K562 (cell line): ENCODE data around the gene PPP2R5A. TPM values are rescaled to one million over a fixed set of nuclear protein-coding genes. Genes with fewer than 3 reads are reported as not detected.

Source experiments
- ARID4B ChIP-seq: sonication (generic); formaldehyde crosslinking; IDR thresholded peaks from 2 replicates; pipeline ENCODE4 v1.8.0; 2022; ENCODE audit warnings: mild to moderate bottlenecking, missing genetic modification reagents
- CBX3 ChIP-seq, 2 experiments: IDR thresholded peaks; 1 replicate in 1 of 2; 2 replicates in 1 of 2; pipeline ENCODE4 v1.6.1; 2012; ENCODE audit warnings: inconsistent platforms in 2 of 2, low read length in 2 of 2, borderline replicate concordance in 1 of 2, control low read depth in 1 of 2
- CHD4 ChIP-seq: fragments of 200-600 bp; sonication (generic); IDR thresholded peaks from 3 replicates; pipeline ENCODE4 v1.6.1; 2012; ENCODE audit warnings: low read depth, mild to moderate bottlenecking, mixed read lengths, low read length, inconsistent platforms; ENCODE audit not compliant: insufficient read depth, insufficient replicate concordance, poor library complexity, severe bottlenecking
- CXXC5 ChIP-seq: fragments of 250-450 bp; sonication (Bioruptor Pico); IDR thresholded peaks from 2 replicates; pipeline ENCODE4 v1.8.0; 2022; ENCODE audit warnings: inconsistent platforms, mild to moderate bottlenecking, moderate library complexity
- DACH1 ChIP-seq: fragments of 450-650 bp; IDR thresholded peaks from 2 replicates; pipeline ENCODE4 v1.6.1; 2018; ENCODE audit not compliant: partially characterized antibody
- JUND ChIP-seq, 2 experiments: IDR thresholded peaks; 2 replicates in 1 of 2; 3 replicates in 1 of 2; pipeline ENCODE4 v1.6.1; 2011; ENCODE audit warnings: borderline replicate concordance in 2 of 2, low read depth in 2 of 2, low read length in 2 of 2, improper control_type of control experiment in 1 of 2, missing biosample characterization in 1 of 2, missing genetic modification characterization in 1 of 2, missing genetic modification reagents in 1 of 2
- KDM1A ChIP-seq, 2 experiments: fragments of 450-650 bp; IDR thresholded peaks; 2 replicates each; pipeline ENCODE4 v1.6.1; 2016; ENCODE audit warnings: mild to moderate bottlenecking in 2 of 2
- L3MBTL2 ChIP-seq: fragments of 450-650 bp; IDR thresholded peaks from 2 replicates; pipeline ENCODE4 v1.6.1; 2016; ENCODE audit warnings: mild to moderate bottlenecking, moderate library complexity
- RCOR1 ChIP-seq, 2 experiments: IDR thresholded peaks; 2 replicates each; pipeline ENCODE4 v1.6.1; 2012; ENCODE audit warnings: low read depth in 2 of 2, low read length in 2 of 2, borderline replicate concordance in 1 of 2, improper control_type of control experiment in 1 of 2
- ZBTB1 ChIP-seq: sonication (generic); formaldehyde crosslinking; IDR thresholded peaks from 2 replicates; pipeline ENCODE4 v1.8.1; 2023; ENCODE audit warnings: missing genetic modification reagents, low read depth, mild to moderate bottlenecking, borderline replicate concordance
- ZNF165 ChIP-seq: fragments of 250-450 bp; sonication (Bioruptor Pico); IDR thresholded peaks from 2 replicates; pipeline ENCODE4 v1.4.0; 2020; ENCODE audit warnings: borderline replicate concordance
- polyA plus RNA-seq, 8 experiments: library from polyadenylated mRNA; depleted of rRNA in 4 of 8; stranded (reverse) in 5 of 8; unstranded in 3 of 8; fragments of >200 nt; fragmentation: Nextera tagmentation in 2 of 8; fragmentation: Illumina TruSeq in 1 of 8; extraction: Ambion mirVana in 2 of 8; extraction: Trizol in 1 of 8; gene quantifications; 2 replicates each; pipeline versions ENCODE4 v1.2.1 to v1.2.3, GENCODE V29; 2011 to 2014; ENCODE audit warnings: inconsistent platforms in 1 of 8, missing spikeins in 1 of 8
- total RNA-seq, 7 experiments: library from RNA; depleted of rRNA in 6 of 7; stranded (reverse); fragments of >200 nt in 6 of 7; fragmentation: Illumina TruSeq in 2 of 7; extraction: Trizol in 2 of 7; gene quantifications; 2 replicates each; pipeline versions ENCODE4 v1.2.1 to v1.2.3, GENCODE V29; 2011 to 2021; ENCODE audit warnings: low replicate concordance in 1 of 7
- TF ChIP-seq, protein P1 (sequence below), 2 experiments: fragments of 450-650 bp; formaldehyde crosslinking in 1 of 2; IDR thresholded peaks; 2 replicates each; pipeline versions ENCODE4 v1.4.0 to v1.6.1; 2014 to 2020; ENCODE audit warnings: mild to moderate bottlenecking in 2 of 2, borderline replicate concordance in 1 of 2, low read depth in 1 of 2

Gene PPP2R5A
- total and polyA plus RNA-seq, 9 of the 15 experiments (the other 6 are each of a cell fraction or from before 2014, with no cell fraction given): 26.9 to 106 (median 64.3) TPM

DNA sequence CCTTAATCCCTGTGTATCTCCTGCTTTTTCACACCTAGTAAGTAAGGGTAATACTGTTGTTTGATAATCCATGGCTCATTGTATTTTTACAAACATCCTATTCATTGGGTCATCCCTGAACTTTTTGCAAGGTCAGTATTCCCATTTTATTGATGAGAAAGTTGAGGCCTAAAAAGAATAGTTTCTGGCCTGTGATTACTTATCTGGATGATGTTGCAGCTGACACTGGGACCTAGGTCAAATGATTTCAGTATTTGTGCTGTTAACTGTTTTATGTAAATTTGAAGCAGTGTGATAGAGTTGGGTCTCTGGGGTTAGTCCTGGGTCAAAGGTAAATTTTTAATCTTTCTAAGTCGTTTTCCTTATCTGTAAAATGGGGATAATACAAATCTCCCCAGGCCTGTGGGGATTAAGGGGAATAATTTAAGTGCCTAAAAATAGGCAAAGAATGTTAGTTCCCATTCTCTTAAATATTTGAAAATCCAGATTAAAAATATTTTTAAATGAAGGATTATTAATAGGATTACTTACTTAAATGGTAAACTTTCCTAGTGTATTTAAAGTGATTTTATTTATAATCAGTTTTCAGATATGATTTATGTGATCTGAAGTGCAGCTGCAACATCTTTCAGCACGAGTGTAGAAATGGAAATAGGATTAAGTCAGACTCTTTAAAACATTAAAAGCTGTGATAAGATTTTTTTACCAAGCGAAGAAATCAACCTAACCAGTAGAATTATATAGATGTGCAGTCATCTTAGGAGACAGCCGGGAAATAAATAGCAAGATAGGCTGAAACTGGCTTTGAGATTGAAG is 4.3 kb downstream of the PPP2R5A start (continued):
- TF ChIP-seq ZNF165 (CRISPR knock-in tag) (no peak), DACH1 (peak; percentile 27), L3MBTL2 (no peak), JUND (IDR thresholded peaks at IDR 0.05; ENCODE audit: borderline replicate concordance, low read depth, low read length) (no peak), JUND (tag; IDR thresholded peaks at IDR 0.05; ENCODE audit: borderline replicate concordance, low read depth, low read length) (0 out of 3 replicates have a peak, but pooled peaks have one; percentile 27), CBX3 (IDR thresholded peaks at IDR 0.05; ENCODE audit: borderline replicate concordance in 1 of 2, low read length in 2 of 2) (0 out of 3 replicates have a peak, but pooled peaks of 1 of the 2 experiments have one; percentile 19), ARID4B (CRISPR knock-in tag) (no peak), ZBTB1 (CRISPR knock-in tag) (no peak), KDM1A (IDR thresholded peaks at IDR 0.05) (peak; percentile 89 to 95), CXXC5 (CRISPR knock-in tag) (peak; percentile 19; the same call in 1 of the 2 replicates), CHD4 (peak; percentile 94), RCOR1 (IDR thresholded peaks at IDR 0.05; ENCODE audit: borderline replicate concordance in 1 of 2, low read depth in 2 of 2, low read length in 2 of 2) (peak in 1 of 2 experiments; percentile 75; a peak in 2 of 4 replicates)
- TF ChIP-seq, protein P1, sequence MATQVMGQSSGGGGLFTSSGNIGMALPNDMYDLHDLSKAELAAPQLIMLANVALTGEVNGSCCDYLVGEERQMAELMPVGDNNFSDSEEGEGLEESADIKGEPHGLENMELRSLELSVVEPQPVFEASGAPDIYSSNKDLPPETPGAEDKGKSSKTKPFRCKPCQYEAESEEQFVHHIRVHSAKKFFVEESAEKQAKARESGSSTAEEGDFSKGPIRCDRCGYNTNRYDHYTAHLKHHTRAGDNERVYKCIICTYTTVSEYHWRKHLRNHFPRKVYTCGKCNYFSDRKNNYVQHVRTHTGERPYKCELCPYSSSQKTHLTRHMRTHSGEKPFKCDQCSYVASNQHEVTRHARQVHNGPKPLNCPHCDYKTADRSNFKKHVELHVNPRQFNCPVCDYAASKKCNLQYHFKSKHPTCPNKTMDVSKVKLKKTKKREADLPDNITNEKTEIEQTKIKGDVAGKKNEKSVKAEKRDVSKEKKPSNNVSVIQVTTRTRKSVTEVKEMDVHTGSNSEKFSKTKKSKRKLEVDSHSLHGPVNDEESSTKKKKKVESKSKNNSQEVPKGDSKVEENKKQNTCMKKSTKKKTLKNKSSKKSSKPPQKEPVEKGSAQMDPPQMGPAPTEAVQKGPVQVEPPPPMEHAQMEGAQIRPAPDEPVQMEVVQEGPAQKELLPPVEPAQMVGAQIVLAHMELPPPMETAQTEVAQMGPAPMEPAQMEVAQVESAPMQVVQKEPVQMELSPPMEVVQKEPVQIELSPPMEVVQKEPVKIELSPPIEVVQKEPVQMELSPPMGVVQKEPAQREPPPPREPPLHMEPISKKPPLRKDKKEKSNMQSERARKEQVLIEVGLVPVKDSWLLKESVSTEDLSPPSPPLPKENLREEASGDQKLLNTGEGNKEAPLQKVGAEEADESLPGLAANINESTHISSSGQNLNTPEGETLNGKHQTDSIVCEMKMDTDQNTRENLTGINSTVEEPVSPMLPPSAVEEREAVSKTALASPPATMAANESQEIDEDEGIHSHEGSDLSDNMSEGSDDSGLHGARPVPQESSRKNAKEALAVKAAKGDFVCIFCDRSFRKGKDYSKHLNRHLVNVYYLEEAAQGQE (IDR thresholded peaks at IDR 0.05; ENCODE audit: borderline replicate concordance): no peak
- TF ChIP-seq, protein P1 (CRISPR knock-in tag; IDR thresholded peaks at IDR 0.05; ENCODE audit: low read depth): no peak
